ENCODE measurements around the gene PLXDC1.

GRCh38 chr17:39130205-39130604 lies 21.2 kb downstream of the PLXDC1 start:
- TF ChIP-seq POLR2AphosphoS5 (IDR thresholded peaks at IDR 0.05; ENCODE audit: low read depth, low read length) (no peak), REST (IDR thresholded peaks at IDR 0.05; ENCODE audit: insufficient read depth in 1 of 2, low read depth in 2 of 2, low read length in 2 of 2) (no peak), TAF1 (IDR thresholded peaks at IDR 0.05; ENCODE audit: borderline replicate concordance, insufficient read depth, low read length) (no peak), SIN3A (IDR thresholded peaks at IDR 0.05; ENCODE audit: borderline replicate concordance, insufficient read depth, low read length) (no peak)
